Measurements from ENCODE around the gene MYO15B.
"Not testable (repeated sequence)": the region's sequence is repeated elsewhere in the genome, so short reads cannot be mapped to it uniquely, and the experiment has no call there.

MYO15B gene

DNA sequence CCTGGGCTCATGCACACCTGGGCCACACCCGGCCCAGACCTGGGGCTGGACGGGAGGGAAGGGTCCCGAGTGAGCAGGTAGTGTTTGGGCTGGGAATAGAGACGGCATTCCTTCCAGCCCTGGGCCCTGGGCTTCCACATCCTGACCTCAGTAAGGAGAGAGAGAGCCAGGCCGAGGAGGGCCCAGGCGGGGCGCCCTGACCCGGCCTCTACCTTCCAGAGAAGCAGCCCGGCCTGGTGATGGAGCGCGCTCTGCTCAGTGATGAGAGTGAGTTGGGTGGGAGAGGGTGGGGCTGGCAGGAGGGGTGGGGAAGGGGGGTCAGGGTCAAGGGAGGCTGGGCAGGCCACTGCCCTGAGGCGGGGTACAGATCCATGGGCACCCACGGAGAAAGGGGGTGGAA is 13.6 kb upstream of the MYO15B start:
- no peak for FAIRE-seq
- DNase-seq (ENCODE audit: insufficient read length, low spot score), result no peak

DNA sequence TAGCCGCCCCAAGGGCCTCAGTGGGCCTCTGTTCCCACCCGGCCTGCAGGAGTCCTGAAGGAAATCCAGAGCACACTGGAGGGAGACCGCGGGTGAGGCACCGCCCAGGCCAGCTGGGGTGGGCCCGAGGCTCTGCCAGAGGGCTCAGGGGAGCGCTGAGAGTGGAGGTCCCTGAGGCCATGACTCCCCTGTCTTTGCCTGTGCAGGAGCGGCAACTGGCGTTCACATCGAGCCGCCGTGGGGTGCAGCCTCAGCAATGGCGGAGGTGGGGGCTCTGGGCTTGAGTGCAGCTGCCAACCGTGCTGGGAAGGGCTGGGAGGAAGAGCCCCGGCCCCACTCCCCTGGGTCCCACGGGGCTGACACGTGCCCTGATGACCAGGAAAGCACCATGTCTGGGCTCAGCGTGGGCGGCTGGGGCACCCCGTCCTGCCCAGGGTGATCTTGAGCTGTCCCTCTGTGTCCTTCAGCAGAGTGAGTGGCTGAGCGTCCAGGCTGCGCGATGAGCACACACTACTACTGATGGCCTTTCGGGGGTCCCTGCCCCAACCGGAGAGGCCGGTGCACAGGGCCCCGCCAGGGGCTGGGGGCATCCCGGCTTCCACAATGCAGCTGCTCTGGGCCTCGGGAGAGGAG is 13.1 kb upstream of the MYO15B start:
- no peak for DNase-seq (ENCODE audit: insufficient read length, low spot score)
- no peak for FAIRE-seq

DNA sequence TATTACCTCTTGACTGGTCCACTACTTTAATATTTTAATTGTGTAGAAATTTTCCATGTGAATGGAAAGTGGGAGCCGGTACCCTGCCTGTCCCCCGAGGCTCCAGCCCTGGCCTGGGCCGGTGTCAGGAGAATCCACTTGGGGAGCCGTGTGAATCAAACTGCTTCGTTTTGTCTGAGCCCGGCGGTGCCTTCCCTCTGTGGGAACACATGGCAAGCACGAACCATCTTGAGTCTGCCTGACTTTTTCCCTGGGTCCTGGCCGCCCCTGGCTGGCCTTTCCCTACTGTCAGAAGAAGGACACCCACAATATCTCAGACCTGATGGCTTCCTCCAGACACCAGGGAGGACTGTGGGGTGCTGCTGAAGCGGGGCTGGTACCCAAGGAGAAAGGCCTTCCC is 12.4 kb upstream of the MYO15B start:
- DNase-seq (ENCODE audit: insufficient read length, low spot score), result no peak
- FAIRE-seq, result no peak

DNA sequence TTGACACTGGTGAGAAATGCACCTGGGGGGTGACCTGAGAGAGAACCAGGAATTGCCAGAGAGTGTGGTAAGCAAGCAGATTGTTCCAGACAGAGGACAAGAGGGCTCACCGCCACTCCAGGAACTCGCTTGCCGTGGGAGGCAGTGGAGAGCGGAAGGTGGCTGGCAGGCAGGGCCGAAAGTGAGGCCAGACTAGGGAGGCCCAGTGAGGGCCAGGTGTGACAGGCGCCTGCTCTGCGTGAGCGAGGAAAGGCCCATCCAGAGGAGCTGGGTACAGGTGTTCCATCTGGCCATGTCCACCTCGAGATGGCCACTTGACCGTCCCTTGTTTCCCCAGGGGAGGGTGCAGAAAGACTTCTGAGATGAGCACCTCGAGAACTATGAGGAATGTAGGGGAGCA is 11.9 kb upstream of the MYO15B start:
- DNase-seq (ENCODE audit: insufficient read length, low spot score) (no peak), FAIRE-seq (no peak)

DNA sequence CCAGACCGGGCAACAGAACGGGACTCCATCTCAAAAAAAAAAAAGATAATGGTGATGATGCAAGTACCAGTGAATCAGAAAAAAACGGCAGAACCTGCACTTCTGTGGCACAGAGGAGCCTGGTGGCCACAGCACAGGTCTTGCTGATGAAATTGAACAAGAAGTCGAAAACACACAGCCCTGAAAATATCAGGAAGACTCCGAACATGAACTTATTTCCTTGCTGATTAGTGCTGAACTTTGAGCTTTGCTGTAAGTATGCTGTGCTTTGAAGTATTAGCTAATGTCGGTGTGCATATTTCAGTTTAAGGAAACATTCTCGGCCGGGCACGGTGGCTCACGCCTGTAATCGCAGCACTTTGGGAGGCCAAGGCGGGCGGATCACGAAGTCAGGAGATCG is 10.9 kb upstream of the MYO15B start:
- no peak for DNase-seq (ENCODE audit: insufficient read length, low spot score)
- FAIRE-seq, result no peak

DNA sequence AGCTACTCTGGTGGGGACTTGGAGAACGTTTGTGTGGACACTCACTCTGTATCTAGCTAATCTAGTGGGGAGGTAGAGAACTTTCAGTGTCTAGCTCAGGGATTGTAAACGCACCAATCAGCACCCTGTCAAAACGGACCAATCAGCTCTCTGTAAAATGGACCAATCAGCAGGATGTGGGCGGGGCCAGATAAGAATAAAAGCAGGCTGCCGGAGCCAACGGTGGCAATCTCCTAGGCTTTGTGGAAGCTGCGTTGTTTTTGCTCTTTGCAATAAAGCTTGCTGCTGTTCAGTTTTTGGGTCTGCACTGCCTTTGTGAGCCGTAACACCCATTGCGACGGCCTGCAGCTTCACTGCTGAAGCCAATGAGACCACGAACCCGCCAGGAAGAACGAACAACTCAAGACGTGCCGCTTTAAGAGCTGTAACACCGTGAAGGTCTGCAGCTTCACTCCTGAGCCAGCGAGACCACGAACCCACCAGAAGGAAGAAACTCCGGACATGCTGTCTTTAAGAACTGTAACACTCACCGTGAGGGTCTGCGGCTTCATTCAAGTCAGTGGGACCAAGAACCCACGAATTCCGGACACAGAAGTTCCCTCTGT is 6.4 kb upstream of the MYO15B start:
- FAIRE-seq; DNase-seq (ENCODE audit: insufficient read length, low spot score): not testable (repeated sequence)

DNA sequence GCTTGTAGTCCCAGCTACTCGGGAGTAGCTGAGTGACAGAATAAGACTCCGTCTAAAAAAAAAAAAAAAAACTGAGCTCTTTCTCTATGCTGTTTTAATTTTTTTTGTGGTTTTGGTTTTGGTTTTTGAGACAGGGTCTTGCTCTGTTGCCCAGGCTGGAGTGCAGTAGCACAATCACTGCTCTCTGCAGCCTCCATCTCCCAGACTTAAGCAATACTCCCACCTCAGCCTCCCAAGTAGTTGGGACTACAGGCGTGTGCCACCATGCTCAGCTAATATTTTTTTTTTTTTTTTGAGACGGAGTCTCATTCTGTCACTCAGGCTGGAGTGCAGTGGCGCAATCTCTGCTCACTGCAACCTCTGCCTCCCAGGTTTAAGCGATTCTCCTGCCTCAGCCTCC is 4.4 kb upstream of the MYO15B start:
- DNase-seq (ENCODE audit: insufficient read length, low spot score); FAIRE-seq: not testable (repeated sequence)

DNA sequence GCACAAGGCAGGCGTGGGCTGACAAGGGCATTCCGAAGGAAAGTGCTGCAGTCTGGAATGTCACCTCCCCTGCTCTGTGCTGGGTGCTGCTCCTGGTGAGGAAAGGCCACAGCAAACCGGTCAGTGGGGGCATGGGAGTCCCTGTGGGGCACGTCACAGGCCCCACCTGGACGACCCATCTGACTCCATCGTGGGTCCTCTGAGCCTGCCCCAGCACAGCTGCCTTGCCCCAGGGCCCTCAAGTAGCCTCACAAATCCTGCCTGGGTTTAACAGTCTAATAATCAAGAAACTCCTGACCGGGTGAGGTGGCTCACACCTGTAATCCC is 2.8 kb upstream of the MYO15B start:
- FAIRE-seq, result no peak
- no peak for DNase-seq (ENCODE audit: insufficient read length, low spot score)

DNA sequence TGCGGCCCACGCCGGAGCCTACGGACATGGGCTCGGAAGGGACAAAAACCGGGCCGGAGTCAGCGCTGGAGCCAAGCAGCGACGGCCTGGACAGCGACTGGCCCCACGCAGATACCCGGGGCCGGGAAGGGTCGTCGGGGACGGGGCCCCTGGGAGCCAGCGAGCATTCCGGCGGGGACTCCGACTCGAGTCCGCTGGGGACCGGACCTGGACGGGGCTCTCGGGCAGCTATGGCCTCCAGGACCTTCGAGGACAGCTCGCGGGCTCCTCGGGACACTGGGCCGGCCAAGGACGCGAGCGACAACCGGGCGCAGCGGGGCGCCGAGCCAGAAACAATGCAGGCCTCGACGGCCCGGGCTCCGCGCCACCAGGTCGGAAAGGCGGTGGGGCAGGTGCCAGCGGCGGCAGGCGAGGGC is 1.0 kb downstream of the MYO15B start:
- DNase-seq (ENCODE audit: insufficient read length, low spot score) (no peak), FAIRE-seq (no peak)

DNA sequence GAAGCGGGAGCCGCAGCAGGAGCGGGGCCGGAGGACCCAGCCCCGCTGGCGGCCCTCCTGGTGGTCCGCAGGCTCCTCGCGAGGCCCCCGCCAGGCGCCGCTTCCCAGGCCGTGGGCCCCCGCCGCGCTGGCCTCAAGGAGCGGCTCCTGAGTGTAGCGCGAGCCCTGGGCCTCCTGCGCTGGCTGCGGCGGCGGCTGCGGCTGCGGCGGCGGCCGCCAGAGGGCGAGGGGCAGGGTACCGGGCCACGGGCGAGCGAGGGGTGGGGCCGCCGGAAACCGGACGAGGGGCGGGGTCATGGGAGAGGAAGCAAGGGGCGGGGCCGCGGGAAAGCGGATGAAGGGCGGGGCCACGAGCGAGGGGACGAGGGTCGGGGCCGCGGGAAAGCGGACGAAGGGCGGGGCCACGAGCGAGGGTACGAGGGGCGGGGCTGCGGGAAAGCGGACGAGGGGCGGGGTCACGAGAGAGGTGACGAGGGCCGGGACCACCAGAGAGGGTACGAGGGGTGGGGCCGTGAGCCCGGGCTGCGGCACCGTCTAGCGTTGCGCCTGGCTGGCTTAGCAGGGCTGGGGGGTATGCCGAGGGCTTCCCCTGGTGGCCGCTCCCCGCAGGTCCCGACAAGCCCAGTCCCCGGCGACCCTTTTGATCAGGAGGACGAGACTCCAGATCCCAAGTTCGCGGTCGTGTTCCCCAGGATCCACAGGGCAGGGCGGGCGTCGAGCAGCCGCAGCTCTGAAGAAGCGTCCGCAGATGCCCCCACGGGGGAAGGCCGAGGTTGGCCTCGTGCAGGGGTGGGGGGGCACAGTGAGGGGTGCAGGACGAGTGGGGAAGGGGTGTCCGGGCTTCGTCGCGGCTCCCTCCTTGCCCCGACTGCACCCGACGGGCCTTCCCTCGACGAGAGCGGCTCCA is 1.7 kb downstream of the MYO15B start:
- FAIRE-seq (peak; percentile 88), DNase-seq (ENCODE audit: insufficient read length, low spot score) (peak; percentile 99)

DNA sequence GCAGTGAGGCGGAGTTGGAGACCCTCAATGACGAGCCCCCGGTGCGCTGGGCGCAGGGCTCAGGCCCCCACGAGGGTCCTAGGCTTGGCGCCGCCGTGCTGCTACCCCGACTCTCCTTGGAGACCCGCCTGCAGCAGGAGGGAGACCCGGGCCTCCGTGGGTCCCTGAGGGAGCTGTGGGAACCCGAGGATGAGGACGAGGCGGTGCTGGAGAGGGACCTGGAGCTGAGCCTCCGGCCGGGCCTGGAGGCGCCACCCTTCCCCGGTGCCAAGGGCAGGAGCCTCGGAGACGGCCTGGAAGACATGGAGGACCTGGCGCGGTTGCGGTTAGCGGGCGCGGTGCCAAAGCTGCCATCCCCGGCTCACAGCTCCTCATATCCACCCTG is 2.3 kb downstream of the MYO15B start:
- DNase-seq (ENCODE audit: insufficient read length, low spot score) (no peak), FAIRE-seq (no peak)

DNA sequence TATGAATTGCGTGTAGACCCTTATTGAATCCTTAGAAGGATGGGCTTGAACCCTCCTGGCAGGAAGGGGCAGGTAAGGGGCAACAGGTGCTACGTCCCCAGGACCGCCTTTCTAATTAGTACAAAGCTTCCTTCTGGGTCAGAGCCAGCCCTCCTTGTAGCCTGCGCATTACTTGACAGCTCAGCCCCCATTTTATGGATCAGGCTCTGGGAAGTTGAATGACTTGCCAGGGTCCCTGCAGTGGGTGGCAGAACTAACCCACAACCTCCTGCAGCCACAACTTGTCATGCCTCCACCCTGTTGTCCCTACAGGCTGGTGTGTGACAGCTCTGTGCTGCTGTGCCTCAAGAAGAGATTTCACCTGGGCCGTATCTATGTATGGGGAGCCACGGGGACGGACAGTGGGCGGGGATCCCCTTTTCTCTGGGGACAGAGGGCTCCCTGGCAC is 2.7 kb downstream of the MYO15B start:
- no peak for FAIRE-seq

DNA sequence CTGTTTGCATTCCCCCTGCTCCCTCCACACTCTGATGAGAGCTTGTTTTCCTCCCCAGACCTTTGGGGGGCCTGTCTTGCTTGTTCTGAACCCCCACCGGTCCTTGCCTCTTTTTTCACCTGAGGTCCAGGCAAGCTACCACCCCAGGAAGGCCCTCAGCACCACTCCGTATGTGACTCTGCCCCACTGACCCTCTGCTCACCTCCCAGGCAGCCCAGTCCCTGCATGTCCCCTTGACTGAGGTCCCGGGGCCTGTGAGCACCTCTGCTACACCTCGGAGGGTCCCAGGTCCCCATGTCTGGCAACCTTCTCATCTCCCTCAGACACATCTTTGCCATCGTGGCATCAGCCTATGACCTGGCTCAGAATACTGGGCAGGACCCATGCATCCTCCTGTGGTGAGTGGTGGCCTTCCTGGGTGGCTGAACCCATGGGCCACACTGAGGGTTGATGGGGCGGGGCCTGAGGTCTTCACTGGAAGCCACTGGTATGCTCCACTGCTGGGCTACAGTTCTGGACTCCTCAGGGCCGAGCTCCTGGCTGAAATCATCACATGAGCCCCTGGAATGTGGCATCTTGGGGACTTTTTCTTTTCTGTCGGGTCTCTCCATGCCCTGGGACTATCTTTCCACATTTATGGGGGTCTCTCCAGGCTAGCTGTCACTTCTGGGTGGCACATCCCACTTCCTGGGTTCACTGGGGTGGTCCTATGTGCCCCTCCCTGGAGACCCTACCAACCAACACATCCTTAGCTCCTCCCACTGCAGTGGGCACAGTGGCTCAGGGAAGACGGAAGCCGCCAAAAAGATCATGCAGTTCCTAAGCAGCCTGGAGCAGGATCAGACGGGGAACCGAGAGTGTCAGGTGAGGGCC is 3.5 kb downstream of the MYO15B start:
- DNase-seq (ENCODE audit: insufficient read length, low spot score) (no peak), FAIRE-seq (no peak)

More for the DNA sequence above, 2.7 kb downstream of the MYO15B start:
- DNase-seq (ENCODE audit: insufficient read length, low spot score), result no peak

DNA sequence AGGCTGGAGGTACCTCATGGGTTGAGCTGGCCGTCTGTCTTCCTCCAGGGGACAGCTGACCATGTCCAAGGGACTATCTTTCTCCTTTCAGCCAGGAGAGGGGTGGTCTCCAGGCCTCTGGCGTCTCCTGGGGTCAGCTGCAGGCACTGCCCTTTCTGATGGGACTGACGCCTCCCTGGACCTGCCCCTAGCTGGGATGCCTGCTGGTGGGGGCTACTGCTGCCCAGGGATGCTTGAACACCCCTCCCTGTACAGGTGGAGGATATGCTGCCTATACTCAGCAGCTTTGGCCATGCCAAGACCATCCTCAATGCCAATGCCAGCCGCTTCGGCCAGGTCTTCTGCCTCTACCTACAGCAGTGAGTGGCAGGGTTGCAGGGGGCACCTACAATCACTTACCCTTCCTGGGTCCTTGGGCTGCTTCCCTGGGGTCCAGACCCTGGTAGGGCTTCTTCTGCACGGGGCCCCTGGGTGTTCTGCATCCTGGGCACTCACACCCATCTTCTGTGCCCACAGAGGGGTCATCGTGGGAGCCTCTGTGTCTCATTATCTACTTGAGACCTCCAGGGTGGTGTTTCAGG is 4.2 kb downstream of the MYO15B start:
- FAIRE-seq (no peak), DNase-seq (ENCODE audit: insufficient read length, low spot score) (no peak)

DNA sequence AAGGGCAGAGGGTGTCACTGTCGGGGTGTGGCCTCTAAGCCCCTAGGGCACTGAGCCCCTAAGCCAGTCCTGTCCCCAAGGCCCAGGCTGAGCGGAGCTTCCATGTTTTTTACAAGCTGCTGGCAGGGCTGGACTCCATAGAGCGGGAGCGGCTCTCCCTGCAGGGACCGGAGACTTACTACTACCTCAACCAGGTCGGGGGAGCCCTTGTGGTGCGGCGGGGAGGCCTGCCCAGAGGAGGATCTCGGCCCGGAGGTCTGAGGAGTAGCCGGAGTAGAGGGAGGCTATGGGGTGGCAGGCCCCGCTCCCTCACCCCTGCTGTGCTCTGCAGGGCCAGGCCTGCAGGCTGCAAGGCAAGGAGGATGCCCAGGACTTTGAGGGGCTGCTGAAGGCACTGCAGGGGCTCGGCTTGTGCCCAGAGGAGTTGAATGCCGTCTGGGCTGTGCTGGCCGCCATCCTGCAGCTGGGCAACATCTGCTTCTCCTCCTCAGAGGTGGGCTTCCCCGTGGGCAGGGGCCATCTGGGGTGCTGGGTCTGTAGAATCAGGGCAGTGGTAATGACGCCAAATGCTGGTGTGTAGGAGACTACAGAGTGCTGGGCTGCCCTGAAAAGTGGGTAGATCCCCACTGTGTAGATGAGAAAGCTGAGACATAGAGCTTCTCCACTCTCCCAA is 4.9 kb downstream of the MYO15B start:
- FAIRE-seq (no peak), DNase-seq (ENCODE audit: insufficient read length, low spot score) (no peak)

DNA sequence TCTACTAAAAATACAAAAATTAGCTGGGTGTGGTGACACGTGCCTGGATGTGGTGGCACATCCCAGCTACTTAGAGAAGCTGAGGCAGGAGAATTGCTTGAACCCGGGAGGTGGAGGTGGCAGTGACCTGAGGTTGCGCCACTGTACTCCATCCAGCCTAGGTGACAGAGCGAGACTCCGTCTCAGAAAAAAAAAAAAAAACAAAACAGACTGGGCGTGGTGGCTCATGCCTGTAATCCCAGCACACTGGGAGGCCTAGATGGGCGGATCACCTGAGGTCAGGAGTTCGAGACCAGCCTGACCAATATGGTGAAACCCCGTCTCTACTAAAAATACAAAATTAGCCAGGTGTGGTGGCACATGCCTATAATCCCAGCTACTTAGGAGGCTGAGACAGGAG is 5.8 kb downstream of the MYO15B start:
- not testable (repeated sequence) for DNase-seq (ENCODE audit: insufficient read length, low spot score); FAIRE-seq

DNA sequence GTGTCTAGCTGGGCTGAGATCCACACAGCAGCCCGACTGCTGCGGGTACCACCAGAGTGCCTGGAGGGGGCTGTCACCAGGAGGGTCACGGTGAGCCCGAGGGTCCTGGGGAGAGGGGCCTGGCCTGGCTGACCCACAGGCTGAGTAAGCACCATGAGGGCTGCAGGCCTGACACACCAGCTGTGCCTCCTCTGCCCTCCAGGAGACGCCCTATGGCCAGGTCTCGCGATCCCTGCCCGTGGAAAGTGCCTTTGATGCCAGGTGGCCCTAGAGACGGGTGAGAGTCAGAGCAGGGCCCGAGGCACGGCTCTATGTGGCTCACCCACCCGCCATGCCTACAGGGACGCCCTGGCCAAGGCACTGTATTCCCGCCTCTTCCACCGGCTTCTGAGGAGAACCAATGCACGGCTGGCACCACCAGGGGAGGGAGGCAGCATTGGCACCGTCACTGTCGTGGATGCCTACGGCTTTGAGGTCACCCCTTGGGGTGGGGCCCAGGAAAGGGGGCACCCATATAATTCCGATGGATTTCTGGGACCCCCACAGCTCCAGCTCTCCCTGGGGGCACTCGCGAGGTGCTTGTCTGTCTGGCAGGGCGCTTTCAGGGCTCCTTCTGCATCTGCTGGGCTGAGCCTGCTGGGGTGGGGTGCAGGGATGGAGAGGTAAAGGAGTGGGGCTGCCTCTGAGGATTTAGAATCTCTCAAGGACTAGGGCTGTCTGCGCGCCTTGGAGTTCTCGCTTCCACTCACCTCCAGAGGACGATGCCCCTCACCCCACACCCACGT is 7.1 kb downstream of the MYO15B start:
- no peak for FAIRE-seq
- DNase-seq (ENCODE audit: insufficient read length, low spot score), result no peak

DNA sequence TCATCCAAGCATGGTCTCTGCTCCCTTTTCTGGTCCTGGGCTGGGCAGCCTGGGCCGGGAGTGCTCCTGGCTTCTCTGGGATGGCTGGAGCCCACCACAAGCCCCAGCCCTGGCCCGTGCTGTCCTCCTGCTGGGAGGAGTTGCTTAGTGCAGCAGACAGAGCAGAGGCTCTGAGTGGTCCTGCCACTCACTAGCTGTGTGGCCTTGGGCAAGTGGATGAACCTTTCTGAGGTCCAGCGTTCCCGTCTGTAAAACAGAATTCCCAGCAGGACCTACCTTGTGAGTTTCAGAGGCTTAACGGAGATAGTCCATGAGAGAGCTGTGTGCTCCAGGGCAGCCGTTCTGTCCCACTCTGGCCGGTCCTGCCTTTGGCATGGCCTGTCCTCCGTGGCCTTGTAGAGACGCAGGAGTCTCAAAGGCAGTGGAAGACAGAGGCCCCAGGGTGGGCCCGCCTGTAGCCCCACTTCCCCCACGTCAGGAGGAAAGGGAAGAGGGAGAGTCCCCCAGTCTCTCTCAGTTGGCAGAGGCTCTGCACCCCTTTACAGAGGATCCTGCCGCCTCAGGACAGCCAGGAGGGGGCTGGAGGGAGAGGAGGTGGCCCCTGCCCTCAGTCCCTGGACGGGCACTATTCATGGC is 7.8 kb downstream of the MYO15B start:
- FAIRE-seq, result no peak
- DNase-seq (ENCODE audit: insufficient read length, low spot score), result no peak

DNA sequence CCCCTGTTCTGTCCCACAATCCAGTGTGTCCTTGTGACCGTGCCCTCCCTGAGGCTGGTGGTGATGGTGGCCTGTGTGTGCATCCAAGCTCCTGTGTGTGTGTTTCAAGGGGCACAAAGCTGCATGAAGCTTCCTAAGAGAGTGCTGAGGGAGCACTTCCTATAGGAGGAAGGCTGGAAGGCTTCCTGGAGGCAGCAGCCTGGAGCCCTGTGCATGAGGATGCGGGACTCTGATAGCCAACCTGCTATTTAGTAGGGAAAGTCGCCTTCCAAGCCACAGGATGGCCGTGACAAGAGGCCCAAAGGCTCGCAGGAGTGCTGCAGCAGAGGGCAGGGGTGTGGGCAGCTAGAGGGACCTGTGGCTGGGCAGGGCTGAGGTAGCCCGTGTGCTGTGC is 8.3 kb downstream of the MYO15B start:
- DNase-seq (ENCODE audit: insufficient read length, low spot score) (no peak), FAIRE-seq (no peak)
